Activated CD4-positive, CD25-positive, alpha-beta regulatory T cell treated with anti-CD3 and anti-CD28 coated beads, Interleukin-2, amount 50 U/mL, for 16 hours (primary cell): ENCODE measurements around the gene AVPI1.
"Not testable (repeated sequence)": the region's sequence is repeated elsewhere in the genome, so short reads cannot be mapped to it uniquely, and the experiment has no call there.

Experiments
- DNase-seq: peaks from one replicate; pipeline ENCODE4 v3.0.0-alpha.2; 2020; ENCODE audit warnings: low read depth, low spot score

Gene AVPI1

DNA sequence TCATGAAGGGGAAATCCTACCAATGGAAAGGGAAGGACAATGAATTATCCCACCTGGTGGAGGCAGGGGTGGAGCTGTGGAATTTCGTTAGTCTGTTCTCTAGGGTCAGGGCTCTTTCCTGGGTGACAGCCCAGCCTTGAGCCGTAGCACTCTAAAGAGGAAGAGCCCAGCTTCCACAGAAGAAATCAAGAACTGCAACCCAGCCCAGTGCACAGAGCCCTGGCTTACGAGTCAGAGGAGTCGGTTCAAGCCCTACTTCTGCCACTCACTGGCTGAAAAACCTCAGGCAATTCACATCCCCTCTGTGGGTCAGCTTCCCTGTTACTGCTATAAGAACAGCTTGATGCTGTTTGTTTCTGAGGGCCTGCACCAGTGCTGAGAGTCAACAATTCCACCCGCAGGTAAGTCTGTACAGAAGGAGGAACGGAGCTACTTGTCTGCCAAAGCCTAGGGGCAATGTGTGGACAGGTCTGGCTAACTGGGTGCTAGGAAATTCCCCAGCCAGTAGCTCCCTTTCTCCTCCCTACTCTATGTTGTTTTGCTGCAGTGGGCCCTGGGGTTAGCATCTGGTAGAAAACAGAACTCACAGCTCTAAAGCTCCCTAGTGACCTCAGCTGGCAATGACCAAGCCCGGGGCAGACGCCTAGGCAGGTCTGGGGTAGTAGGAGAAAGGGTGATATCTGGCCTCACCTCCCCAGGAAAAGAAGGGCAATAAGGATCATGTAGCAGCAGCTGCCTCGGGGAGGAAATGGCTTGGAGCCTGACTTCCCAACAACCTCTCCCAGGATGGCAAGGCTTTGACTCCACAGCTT lies 3.3 kb downstream of the AVPI1 start:
- DNase-seq: no peak

DNA sequence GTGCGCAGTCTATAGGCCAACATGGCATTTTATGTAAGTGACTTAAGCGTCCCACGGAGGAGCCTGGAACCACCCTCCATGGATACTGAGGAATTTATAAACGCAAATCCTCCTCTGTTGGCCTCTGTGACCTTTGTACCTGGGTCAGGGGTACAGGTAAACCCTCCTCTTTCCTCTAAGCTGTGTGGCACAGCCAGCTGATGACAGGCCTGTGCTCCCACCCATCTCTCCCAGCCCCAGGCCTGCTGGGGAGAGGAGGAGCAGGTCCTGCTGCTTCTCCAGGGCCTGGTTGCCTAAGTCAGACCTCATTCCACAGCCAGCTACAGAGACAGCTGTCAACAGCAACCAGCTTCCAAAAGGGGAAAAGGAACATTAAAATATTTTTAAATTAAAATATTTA lies 5.0 kb downstream of the AVPI1 start:
- no peak for DNase-seq

DNA sequence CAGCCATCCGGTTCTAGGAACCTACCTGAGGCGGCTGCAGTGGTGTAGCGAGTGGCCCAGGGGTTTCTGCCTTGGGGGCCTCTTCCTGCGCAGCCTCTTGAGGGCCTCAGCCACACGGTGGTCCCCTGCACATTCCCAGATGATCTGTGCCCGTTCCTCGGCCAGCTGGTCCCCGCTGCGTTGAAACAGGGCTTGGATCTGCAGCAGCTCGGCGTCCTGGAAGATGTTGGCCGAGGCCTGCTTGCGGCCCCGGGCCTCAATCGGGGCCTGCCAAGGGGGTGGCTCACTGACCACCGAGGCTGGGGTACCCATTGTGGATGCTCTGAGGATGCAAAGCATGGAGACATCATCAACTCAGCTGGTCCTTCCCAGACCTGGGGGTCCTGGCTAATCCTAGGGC lies 7.4 kb downstream of the AVPI1 start:
- DNase-seq: no peak

DNA sequence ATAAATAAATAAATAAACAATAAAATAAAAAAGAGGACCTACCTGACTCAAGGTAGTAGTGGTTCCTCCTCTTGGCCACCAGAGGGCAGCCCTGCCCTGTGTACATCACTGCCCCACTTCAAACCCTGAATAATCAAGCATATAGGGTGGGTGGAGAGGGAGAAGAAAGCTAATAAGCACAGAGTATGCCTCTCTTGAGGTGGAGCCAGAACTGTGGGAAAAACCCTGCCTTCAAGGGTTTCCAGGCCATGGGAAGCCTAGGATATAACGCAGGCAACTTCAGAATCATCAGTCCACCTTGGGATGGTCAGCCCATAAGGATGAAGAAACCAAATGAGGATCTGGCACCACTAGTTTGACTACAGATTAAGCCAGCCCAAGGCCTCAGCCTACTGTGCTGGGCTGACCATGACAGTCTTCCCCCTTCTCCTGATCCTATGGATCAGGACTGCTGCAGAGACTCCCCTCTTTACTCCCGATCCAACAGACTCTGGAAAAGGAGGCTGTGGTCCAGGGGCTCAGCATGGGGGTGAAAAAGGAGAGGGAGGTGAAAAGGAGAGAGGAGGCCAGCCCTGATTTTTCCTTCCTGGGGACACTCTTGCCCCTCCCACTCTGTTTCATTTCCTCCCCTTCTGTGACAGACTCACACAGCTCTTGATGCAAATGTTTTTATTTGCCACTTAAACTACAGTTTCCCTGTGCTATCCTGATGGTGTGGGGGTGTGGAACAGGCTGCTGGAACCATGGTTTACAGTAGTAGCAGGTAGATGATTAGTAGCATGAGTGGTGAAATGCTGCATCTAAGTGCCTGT lies 10.1 kb downstream of the AVPI1 start:
- DNase-seq: peak; percentile 14

DNA sequence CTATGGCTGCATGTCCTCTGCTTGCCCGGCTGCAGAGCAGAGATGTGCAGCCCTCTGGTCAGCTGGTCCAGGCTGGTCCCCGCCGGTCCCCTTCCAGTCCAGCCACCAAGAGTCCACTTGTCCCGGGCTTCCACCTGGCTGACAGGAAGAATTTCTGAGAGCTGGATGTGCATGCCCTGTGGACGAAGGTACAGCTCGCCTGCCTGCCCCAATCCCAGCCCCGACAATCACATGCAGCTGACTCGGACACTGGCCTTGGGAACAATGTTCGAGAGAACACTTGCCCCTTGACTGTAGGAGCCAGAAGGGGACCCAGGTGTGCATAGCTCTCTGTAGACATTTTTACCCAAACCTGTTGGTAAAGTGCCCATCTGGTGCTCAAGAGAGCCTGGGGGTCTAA lies 11.8 kb downstream of the AVPI1 start:
- DNase-seq: no peak

DNA sequence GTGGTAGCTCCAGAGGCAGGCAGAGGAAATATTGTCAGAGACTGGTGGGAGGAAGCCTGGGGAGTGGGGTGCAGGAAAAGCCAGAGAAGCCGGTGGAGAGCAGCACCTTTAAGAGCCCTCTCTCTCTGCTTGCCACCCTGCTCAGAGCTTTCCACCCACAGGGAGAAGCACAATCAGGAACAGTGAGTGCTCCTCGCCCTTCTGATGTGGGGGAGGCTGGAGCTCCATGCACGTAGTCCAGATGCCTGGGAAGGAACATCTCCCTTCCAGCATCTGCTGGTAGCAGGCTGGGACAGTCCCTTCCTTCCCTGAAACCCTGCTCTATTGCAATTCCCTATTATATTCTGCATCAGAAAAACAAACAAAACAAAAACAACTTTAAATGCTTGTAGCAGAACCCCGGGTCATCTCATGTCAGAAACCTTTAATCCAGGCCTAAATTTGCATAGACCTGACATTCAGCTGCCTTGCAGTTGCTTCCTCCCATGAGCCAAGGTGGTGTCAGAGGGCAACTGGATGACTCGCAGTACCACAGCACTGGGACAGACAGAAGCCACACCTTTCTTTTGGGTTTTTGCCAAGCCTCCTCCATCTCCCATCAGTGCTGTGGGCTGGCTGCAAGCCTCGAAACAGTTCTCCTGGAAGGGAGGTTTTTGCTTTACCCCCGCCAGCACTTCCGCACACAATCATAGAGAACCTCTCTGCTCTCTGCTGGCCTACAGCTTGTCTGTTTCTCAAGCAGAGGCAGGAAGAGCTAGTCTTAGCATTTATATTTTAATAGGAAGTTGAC lies 13.1 kb downstream of the AVPI1 start:
- DNase-seq: no peak

DNA sequence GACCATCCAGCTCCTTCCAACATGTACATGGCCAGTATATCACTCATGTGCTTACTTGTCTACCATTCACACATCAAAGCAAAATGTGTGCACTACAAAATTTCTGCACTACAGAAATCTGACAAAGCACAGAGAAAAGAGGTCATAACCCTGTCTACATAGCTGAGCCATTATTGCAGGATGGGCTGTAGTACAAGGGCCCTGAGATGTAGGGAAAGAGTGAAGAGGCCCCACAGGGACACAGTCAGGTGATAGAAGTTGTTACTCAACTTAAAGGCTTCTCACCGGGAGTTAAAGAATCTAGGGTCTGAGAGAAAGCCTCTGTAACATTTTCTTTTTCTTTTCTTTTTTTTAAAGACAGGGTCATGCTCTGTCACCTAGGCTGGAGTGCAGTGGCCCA lies 17.5 kb downstream of the AVPI1 start:
- DNase-seq: no peak

DNA sequence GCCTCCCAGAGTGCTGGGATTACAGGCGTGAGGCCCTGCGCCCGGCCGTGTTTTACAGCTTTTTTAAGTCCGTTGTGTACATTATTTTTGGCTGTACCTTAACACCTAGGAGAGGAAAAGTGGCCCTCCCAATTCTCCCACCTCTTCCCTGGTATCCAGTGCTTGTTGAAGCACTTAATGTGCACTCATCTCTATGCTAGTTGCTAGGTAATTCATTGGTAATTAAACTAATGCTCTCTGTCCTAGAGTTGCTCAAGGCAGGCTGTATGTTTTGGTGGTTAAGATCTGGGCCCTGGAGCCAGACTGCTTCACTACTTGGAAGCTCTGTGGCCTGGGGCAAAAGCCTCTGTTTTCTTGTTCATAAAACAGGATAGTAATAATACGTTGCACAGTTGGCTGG lies 19.6 kb downstream of the AVPI1 start:
- DNase-seq: no peak

DNA sequence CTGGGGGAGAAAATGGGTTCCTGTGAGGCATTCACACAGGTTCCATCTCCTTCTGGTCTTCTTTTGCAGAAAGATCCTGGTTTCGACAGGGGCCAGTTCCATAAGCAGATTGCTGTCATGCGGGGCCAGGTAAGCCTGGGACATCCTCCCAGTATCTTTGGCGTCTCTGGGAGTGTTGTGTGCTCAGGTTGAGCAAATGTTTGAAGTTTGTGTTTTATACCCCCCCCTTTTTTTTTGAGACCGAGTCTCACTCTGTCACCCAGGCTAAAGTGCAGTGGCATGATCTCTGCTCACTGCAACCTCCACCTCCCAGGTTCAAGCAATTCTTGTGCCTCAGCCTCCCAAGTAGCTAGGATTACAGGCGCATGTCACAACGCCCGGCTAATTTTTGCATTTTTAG lies 20.0 kb downstream of the AVPI1 start:
- DNase-seq: no peak

DNA sequence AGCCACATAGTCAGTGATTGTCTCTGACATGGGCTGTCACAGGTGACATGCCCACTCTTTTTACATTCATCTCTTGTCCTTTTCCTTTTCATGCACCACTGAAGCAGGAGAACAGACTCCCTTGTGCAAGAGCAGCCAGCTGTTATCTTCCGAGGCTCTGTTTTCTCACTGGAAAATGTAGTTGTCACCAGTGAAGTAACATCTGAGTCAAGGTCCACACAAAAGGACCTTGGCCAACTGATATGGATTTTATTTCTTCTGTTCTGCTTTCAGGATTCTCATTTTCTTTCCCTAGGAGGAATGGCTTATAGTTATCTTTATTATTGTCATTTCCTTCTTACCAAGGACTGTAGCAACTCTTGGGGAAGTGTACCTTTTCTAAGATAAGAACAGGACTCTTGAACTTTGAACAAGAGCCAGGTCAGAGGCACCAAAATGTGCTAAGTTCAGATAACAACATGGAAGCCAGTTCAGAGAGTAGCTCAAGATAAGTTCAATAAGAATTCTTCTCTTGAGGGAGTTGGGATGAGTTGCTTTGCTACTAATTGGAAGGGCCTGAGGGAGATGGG lies 22.7 kb downstream of the AVPI1 start:
- DNase-seq: no peak

DNA sequence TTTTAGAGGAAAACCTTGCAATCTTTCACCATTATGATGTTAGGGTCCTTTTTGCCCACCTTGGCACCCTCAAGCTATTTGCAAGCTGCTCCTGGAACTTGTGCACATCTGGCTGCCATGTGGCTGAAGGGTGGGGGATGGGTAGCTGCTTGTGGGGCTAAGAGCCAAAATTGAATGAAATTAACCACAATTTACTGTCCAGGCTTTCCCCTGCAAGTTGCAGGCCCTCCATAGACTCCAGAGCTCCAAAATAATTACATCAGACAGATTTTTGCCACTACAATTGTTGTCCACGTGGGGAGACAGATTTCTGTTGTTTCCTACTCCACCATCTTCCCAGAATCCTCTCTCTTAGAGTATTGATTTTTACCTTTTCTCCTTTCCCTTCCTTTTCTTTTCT lies 27.5 kb downstream of the AVPI1 start:
- DNase-seq: no peak

DNA sequence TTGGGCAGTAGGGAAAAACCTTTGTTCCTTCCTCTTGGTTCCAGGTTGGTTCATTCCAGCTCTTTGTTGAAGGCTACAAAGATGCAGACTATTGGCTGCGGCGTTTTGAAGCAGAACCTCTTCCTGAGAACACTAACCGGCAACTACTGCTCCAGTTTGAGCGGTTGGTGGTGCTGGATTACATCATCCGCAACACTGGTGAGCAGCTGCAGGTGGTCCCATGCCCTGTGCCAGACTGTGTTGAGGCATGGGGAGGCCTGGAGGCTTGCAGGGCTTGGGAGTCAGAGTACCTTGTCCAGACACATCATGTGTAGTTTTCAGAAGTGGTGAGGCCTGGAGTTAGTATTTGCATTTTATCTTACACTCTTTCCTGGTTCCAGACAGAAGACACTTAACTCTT lies 30.3 kb downstream of the AVPI1 start:
- DNase-seq: no peak

DNA sequence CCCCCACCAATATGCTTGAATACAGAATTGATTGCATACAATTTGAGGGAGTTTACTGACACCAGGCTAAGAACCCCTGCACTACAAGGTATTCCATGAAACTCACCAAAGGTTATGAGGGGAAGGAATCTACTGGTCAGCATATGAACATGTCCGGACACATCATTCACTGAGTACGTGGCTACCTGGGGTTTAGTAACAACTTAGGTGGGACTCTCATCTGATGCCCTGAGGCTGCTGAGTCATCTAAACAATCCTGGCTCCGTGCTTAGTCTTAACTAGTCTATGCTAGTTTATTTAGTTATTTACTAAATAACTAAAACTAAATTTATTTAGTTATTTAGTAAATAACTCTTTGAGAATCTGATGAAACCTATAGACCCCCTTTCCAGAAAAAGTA lies 35.3 kb downstream of the AVPI1 start:
- no peak for DNase-seq

DNA sequence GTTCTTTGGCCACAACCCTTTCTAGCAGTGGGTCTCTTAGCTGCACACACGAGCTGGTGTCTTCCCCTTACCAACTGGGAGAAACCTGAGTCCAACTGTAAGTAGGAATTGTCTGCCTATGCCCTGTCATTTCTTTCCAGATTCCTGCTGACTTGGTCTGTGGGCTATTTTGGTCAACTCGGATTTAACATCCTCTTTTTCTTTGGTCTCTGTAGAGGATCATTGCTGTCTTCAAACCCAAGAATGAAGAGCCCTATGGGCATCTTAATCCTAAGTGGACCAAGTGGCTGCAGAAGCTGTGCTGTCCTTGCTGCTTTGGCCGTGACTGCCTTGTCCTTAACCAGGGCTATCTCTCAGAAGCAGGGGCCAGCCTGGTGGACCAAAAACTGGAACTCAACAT lies 36.3 kb downstream of the AVPI1 start:
- DNase-seq: no peak

DNA sequence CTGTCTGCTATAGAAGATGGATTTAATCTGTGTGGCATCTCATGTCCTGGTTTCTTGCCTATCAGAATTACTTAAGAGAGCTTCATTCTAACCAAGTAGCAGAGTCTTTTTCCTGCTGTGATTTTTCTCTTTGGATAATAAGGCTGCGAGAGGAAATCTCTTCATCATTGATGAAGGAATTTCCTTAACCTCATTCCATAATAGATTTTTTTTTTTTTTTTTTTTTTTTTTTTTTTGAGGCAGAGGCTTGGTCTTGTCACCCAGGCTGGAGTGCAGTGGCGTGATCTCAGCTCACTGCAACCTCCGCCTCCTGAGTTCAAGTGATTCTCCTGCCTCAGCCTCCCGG lies 37.7 kb downstream of the AVPI1 start:
- DNase-seq: not testable (repeated sequence)

DNA sequence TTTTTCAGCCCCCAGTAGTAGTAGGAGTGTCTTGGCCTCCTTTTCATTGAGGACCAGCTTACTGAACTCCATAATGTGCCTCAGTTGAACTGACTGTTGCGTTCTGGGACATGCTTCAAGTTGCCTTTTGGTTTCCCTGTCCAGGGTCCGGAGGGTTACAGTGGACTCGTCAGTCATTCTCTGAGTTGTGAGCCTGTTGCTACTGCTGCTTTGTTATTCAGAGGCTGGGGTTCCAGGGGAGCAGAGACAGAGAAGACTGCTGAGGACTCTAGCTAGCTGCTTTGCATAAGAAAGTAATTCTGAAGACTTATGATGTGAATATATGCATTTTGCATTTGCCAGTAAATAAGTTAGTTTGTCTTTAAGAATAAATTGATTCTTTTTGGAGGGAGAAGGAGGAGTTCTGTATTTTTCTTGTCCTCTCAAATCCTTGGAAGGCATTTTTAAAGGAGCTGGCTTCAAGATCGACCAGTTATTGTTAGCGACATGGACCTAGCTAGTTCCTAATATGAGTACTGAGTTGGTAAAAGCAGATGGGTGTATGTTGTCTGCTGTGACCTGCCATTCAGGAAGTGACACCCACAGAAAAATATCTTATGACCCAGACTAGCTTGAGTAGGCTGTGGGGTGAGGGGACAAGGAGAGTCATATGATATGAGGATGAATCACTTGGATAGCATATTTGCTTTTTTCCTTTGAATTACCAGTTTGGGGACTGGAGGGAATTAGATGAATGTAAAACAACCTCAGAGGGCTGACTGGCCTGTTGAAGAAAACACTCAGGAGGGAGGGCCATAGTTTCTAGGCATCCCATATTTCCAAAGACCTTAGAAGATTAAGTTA lies 38.3 kb downstream of the AVPI1 start:
- peak; percentile 11 for DNase-seq

DNA sequence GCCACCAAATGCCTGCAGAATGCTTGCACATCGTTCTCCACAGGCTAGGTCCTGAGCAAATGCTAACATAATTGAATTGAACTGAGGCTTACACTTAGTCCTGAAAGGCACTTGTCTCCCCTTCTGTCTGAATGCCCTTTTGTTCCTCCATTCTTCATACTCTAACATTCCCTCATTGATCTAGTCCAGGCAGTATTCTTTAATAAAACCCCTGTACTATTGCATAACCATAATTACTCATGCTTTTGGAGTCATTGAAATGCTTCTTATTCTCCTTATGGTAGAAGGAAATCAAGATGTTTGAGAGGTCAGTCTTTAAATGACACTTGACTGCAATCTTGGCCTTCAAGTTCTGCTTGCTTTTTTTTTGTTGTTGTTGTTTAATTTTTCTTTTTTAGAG lies 39.5 kb downstream of the AVPI1 start:
- DNase-seq: no peak

DNA sequence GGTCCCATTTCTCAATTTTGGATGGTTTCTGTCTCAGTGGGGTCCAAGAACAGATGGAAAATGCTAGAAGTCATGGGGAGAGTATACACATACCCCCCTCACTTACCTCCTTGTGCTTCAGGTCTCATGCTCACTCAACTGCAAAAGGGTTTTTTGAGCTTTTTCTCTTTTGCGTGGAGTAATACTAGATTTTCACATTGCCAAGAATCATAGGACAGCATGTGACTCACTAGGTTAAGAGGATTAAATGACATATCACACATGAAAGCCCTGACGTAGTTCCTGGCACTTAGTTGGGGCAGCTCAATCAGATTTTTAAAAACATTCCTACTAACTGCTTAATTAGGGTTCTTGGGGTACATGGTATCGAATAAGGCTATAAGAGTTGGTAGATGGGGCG lies 42.1 kb downstream of the AVPI1 start:
- no peak for DNase-seq

DNA sequence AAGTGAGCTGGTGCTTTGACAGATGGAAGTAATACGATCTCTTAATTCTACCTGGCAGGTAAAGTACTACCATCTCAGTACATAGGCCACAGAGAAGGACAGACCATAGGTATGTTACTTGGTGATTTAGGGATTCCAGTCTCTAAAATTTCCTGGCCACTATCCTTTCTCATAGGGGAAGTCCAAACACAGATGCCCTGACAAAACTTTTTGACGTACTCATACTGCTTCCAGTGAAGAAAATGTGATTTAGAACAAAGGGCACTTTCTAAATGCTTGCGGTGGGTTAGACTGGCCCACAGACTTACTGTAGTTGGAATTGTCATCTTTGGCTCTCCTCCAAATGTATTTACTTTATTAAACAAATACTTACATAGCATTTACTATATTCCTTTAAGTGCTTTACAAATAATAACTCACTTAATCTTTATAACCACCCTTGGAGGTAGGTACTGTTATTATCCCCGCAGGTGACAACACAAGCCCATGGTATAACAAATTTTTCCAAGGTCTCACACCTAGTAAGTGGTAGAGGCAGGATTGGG lies 43.5 kb downstream of the AVPI1 start:
- no peak for DNase-seq

DNA sequence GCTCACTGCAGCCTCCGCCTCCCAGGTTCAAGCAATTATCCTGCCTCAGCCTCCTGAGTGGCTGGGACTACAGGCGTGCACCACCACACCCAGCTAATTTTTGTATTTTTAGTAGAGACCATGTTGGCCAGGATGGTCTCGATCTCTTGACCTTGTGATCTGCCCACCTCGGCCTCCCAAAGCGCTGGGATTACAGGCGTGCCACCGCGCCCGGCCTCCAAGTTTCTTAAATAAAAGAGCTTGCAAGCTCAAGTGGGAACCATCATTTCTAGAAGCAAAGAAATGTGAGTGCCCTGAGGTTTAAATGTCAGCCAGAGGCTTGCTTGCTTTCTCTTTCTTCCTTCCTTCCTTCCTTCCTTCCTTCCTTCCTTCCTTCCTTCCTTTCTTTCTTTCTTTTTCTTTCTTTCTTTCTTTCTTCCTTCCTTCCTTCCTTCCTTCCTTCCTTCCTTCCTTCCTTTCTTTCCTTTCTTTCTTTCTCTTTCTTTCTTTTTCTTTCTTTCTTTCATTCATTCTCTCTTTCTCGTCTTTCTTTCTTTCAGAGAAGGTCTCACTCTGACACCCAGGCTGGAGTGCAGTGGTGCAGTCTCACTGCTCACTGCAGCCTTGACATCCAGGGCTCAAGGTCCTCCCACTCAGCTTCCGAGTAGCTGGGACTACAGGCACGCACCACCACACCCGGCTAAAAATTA lies 44.4 kb downstream of the AVPI1 start:
- DNase-seq: not testable (repeated sequence)
